GM21360 (cell line): ENCODE measurements around the gene OXNAD1.

Experiments used
- ATAC-seq: cut with Tn5 transposase; IDR thresholded peaks from one replicate; pipeline ENCODE4 v1.9.1; 2021; ENCODE audit warnings: mild to moderate bottlenecking, moderate library complexity; ENCODE audit not compliant: unreplicated experiment

The OXNAD1 gene

GRCh38 chr3:16352428-16352827 lies 87.4 kb downstream of the OXNAD1 start:
- ATAC-seq: no peak

- no peak for ATAC-seq
Measured at GRCh38 chr3:16354291-16354690, 89.3 kb downstream of the OXNAD1 start.
